HG03159 (cell line): Measurements from ENCODE around the gene CHST6.
"Not testable (repeated sequence)": the region's sequence is repeated elsewhere in the genome, so short reads cannot be mapped to it uniquely, and the experiment has no call there.

Experiments used
- ATAC-seq: cut with Tn5 transposase; IDR thresholded peaks from one replicate; pipeline ENCODE4 v1.9.1; 2021; ENCODE audit warnings: mild to moderate bottlenecking, moderate library complexity; ENCODE audit not compliant: unreplicated experiment

The CHST6 gene

GRCh38 chr16:75503801-75504200 lies 8.6 kb upstream of the CHST6 start:
- ATAC-seq: no peak

DNA sequence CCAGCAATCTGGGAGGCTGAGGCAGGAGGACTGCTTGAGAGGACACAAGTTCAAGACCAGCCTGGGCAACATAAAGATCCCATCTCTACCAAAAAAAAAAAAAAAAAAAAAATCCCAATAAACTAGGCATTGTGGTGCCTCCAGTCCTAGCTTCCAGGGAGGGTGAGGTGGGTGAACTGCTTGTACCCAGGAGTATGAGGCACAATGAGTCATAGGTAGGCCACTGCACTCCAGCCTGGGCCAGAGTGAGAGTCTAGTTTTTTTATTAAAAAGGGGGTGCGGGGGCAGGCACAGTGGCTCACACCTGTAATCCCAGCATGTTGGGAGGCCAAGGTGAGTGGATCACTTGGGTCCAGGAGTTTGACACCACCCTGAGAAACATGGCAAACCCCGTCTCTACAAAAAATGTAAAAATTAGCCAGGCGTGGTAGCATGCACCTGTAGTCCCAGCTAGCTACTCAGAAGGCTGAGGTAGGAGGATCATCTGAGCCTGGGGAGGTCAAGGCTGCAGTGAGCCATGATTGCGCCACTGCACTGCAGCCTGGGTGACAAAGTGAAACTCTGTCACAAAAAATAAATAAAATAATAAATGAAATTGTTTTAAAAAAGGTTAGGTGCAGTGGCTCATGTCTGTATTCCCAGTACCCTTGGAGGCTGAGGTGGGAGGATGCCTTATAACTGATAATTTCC lies 7.8 kb upstream of the CHST6 start:
- ATAC-seq: no peak

DNA sequence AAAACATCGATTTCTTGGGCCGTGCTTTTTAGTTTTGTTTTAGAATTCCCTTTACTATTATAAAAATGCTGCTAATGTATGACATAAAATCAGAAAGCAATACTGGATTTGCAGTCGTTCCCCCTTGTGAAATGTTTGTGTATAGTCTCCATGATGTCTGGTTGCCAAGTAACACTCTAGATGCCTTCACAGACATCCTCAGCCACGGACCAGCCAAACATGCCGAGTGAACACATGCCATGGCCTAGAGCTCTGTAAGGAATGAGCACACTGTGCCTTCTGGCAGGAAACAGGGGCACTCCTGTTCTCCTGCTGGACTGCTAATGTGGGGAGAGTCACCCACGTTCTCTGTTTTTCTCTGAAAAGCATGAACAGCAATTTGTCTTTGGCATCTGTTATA lies 6.6 kb upstream of the CHST6 start:
- ATAC-seq: not testable (repeated sequence)

DNA sequence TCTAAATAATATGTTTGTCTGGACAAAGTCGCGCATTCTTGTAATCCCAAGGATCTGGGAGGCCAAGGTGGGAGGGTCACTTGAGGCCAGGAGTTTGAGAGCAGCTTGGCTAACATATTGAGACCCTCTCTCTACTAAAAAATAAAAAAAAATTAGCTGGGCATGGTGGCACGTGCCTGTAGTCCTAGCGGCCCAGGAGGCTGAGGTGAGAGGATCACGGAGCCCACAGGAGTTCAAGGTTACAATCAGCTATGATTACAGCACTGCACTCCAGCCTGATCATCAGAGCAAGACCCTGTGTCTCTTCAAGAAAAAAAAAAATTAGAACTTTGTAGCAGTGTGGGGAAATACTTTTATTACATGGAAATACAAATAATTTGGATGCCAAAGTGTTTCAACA lies 6.1 kb upstream of the CHST6 start:
- no peak for ATAC-seq

GRCh38 chr16:75498605-75499322 lies 3.5 kb upstream of the CHST6 start:
- ATAC-seq: not testable (repeated sequence)

DNA sequence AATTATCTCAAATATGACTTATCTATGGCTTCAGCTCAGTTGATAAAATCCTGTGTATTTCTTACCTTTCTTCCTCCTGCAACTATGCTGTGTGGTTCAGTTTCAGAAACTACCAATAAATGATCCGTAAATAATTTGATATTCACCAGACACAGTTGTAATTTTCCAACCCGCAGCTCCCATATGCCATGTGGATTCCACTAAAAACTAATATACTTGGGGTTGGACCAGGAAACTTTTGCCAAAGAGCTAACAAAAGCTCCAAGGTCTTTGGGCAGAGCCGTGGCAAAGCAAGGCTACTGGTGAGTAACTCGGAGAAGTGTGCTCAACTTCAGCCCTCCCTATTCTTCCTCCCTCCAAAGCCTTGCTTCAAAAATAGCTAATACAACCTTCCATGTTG lies 2.3 kb upstream of the CHST6 start:
- ATAC-seq: no peak

GRCh38 chr16:75494661-75495075 lies 573 bp downstream of the CHST6 start:
- ATAC-seq: peak; percentile 19

GRCh38 chr16:75494184-75494583 lies 1.1 kb downstream of the CHST6 start:
- ATAC-seq: no peak

- ATAC-seq: no peak
These were observed 3.4 kb downstream of the CHST6 start for GRCh38 chr16:75491876-75492275.

DNA sequence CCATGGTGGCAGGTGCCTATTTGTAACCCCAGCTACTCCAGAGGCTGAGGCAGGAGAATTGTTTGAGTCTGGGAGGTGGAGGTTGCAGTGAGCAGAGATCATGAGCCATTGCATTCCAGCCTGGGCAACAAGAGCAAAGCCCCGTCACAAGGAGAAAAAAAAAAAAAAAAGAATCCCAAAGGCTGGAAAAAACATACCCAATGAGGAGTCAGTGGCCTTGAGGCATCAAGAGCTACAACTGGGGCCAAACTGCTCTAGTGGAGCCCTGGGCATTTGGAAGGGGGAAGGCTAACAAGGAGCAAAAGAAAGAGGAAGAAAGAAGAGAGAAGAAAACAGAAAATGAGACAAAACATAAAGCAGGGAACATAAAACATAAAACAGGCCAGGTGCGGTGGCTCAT lies 6.9 kb downstream of the CHST6 start:
- no peak for ATAC-seq

- ATAC-seq: peak; percentile 54
These were observed 8.4 kb downstream of the CHST6 start for GRCh38 chr16:75486676-75487313.

- ATAC-seq: no peak
These were observed 9.1 kb downstream of the CHST6 start for GRCh38 chr16:75486014-75486675.

DNA sequence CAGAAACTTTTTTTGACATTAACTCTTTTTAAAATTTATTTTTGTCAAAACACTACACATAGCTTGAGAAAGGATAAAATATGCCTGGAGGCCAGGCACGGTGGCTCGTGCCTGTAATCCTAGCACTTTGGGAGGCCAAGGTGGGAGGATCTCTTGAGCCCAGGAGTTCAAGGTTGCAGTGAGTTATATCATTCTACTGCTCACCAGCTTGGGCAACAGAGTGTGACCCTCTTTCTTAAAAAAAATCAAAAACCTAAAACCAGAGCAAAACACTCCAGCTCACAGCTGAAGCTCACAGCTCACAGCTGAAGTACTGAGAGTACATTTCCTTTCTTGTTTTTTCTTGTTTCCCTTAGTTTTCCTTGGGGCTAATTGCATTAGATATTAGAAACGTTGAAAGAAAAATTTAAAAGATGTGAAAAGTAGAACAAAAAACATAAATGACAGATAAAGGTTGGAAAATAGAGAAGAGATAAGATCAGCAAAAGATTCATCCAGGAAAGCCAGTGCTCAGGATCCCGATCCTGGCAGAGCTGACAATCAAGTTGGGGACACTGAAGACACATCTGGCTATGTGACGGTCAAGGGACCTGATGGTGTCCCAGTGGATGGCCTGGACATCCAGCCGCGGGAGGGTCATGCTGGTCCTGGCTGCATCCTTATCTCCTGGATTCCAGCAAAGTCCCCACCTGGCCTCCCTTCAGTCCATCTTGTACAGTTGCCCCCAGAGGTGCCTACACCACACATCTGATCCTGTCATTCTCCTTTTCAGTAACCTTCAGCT lies 9.8 kb downstream of the CHST6 start:
- no peak for ATAC-seq

- no peak for ATAC-seq
These were observed 12.0 kb downstream of the CHST6 start for GRCh38 chr16:75483222-75483621.

DNA sequence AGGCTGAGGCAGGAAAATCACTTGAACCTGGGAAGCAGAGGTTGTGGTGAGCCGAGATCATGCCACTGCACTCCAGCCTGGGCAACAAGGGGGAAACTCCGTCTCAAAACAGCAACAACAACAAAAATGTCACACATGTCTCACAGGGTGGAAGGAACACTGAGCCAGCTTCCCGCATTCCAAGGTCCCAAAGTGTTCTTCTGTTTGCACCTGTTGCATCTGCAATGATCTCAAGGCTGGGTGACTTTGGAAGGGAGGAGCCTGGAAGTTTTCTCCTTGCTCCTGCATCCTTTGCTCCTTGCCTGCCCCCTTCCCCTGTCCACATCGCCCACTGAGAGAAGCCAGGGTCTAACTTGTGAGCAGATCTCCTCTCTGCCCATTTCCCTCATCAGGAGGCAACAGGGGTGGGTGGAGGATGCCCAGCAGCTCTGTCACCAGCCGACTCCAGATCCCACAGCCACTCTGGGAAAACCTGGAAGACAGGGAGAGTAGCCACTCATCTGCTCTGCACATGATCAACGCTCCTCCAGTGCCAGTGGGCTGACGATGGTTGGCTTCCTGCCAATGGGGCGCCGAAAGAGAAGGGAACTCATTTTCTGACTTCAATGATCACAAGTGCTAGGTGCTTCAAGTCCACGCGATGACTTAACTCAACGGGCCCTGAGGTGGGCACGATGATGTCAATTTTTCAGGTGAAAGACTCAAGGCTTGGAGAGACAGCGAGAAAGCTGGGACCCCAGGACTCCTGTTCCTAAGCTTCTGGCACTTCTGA lies 12.6 kb downstream of the CHST6 start:
- no peak for ATAC-seq

GRCh38 chr16:75481475-75481874 lies 13.8 kb downstream of the CHST6 start:
- ATAC-seq: no peak

DNA sequence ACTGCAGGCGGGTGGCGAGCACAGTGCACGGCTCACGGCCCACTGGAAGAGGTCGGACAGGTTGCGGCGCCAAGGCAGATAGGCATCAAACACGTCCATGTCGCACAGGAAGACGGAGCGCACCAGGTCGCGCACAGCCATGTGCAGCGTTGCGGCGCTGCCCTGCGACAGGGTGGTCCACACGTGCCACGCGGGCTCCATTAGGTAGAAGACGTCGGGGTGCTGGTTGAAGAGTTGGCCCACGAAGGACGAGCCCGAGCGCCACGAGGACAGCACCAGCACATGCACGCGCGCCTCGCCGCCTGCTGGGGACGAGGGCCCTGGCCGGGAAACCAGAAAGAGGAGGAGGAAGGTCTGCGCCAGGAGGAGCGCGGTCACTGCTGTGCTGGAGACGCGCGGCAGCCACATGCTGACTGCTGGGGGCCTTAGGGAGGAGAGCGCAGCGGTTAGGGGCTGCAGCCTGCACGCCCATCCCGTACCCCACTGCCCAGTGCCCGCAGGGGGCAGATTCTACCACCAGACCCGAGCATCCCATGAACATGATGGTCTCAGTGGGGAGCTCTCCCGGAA lies 15.7 kb downstream of the CHST6 start:
- ATAC-seq: no peak

DNA sequence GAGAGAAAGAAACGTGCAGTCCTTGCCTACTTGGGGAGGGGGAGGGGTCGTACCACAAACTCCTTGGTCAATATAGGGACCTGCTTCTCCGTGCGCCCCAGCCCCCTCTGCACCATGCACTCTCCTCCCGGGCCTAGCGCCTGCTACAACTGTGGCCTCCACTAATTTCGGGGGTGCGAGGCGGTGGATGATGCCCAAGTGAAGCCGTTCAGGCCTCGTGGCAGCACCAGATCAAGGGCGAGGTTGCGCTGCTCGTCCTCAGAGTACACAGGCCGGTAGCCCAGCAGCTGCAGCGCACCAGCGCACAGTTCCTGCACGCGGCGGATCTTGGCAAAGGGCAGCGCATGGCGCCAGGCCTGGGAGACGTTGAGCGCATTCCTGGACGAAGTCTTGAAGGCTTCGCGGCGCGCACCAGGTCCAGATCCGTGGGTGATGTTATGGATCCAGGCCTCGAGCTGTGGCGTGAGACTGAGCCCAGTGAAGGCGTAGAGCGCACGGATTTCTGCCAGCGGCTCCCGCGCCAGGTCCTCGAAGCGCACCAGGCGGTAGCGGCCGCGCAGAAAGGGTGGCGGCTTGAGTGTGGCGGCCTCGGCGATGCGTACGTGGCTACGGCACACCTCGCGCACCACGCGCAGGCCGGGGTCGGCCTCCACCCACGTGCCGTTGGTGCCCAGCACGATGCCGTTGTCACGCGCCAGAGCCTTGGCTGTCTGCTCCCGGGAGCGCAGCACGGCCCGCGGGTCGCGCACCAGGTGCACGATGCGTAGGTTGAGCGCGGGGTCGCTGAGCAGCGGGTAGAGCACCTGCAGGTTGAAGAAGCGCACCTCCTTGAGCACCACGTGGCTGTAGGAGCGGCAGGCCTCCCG lies 16.5 kb downstream of the CHST6 start:
- no peak for ATAC-seq
